GM18909 (cell line): ENCODE results near the gene KISS1R.

Experiments
- ATAC-seq: cut with Tn5 transposase; IDR thresholded peaks from one replicate; pipeline ENCODE4 v1.9.1; 2021; ENCODE audit warnings: mild to moderate bottlenecking; ENCODE audit not compliant: unreplicated experiment, poor library complexity

KISS1R gene

DNA sequence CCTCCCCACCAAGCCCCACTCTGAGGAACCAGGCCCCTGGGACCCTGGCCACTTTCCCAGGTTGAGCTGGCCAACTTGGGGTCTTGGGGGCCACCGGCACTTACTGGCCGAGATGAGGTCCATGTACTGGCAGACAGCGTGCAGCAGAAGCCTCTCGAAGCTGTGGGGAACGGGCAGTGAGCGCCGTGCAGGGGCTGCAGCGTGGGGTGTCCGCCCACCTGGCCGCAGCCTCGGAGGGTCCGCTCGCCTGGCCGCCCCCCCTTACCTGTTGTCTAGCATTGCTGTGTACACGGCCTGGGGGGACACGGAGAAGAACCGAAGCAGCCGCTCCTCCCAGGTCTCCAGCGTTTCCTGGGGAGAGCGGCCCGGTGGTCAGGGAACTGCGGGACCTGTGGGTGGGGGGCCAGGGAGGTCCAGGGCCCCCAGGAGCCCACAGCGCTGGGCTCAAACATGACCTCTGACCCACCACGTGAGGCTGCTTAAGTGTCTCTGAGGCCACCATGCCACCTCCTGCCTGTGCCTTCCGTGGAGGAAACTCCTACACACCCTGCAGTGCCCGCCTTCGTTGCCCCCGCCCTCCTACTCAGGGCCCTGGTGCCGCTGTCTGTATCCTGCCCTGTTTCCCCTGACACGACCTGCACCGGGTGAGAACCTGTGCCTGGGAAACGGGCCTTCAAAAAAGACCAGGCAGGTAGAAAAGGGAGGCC is 17.6 kb upstream of the KISS1R start:
- no peak for ATAC-seq

DNA sequence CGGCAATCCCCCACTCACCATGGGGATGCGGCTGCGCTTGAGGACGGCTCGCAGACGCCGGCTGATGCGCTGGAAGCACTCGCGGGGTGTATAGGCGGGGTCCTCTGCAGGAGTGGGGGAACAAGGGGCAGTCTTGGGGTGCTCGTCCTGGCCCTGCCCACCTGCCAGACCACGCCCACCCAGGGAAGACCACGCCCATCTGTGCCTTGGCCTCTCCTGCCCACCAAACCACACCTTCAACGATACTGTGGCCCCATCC is 17.2 kb upstream of the KISS1R start:
- no peak for ATAC-seq

DNA sequence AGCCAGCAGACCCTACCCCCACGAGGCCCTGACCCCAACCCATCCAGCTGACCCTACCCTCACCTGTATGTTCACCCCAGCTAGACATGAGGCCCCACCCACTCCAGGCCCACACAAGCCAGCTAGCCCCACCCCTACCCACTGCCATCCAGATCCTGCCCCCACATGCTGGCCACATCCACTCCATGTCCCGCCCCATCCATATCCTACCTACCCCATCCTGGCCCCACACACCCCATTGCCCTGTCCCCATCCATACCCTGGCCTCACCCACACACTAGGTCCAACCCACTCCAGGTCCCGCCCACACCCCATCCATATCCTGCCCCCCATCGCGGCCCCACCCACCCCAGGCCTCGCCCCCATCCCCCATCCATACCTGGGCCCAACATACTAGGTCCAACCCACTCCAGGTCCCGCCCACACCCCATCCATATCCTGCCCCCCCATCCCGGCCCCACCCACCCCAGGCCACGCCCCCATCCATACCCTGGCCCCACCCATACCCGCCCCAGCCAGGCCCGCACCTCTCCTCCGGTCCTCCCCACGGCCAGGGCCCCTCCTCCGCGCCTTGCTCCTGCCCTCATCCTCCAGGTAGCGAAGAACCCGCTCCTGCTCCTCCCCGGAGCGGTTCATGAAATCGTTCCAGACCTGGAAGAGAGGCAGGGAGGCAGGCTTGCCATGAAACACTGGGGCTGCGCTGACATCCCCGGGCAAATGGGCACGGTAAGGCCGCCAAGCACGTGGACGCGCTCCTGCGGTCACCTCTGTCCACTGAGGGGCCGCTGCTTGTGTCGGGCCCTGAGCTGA is 16.6 kb upstream of the KISS1R start:
- no peak for ATAC-seq

DNA sequence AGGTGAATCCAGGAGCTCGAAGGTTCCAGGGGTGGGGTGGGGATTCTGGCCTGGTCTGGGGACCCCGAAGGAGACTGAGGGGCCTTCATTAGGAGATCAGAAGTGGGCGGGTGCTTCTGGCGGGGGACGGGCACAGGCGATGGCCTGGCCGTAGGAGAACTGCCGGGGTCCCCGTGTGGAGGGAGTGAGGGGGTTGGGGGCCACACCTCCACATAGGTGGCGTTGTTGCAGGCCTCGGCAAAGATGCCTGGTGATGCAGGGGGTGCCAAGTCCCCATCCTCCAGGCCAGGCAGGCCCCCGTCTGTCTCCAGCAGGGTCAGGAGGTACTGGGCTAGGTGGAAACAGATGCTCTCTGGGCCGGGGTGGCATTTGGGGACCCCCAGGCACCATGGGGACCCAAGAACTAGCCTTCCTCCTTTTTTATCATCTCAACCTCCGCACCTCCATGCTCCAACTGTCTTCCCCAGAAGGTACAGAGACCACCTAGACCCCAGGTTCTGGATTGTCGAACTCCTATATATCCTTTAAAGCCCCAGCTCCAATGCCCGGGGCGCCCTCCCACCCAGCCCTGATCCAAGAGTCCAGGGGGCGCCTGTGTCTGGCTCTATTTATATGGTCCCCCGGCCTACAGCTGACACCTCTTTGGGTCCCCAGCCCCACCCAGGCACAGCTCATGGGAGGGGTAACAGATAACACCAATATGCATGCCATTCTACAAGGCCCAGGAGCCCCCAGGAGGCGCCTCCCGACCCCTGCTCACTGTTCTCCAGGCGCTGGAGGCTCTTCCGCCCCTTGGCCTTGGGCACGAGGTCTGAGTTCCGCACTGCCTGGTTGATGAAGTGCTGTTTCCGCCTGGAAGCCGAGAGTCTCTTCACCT is 15.7 kb upstream of the KISS1R start:
- ATAC-seq = no peak

DNA sequence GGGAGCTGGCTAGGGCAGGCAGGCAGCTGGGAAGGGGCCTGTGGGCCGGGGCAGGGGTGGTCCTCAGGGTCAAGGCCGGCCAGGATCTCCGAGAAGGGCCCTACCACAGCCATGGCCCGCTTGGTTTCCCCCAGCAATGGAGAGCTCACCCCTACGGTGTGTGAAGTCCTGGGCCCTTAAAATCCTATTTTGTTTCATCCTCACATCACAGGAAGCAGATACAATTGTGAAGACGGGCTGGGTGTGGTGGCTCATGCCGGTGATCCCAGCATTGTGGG is 15.1 kb upstream of the KISS1R start:
- no peak for ATAC-seq

DNA sequence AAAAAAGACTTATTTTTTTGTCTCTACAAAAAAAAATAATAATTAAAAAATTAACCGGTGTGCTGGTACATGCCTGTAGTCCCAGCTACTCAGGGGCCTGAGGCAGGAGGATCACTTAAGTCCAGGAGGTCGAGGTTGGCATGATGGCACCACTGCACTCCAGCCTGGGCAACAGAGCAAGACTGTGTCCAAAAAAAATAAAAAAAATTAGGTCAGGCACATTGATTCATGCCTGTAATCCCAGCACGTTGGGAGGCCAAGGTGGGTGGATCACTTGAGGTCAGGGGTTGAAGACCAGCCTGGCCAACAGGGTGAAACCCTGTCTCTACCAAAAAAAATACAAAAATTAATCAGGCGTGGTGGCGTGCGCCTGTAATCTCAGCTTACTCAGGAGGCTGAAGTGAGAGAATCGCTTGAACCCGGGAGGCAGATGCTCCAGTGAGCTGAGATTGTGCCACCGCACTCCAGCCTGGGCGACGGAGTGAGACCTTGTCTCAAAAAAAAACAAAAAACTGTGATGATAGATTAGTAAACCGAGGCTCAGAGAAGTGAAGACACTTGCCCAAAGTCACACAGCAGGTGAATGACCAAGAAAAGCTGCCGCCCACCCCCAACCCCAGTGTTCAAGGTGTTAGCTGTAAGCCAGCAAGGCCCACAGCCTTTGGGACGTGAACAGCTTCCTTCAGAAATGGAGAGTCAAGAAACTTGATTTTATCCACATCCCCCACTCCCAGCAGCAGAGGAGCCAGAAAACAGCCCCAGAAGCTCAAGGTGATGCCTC is 14.5 kb upstream of the KISS1R start:
- ATAC-seq = no peak

DNA sequence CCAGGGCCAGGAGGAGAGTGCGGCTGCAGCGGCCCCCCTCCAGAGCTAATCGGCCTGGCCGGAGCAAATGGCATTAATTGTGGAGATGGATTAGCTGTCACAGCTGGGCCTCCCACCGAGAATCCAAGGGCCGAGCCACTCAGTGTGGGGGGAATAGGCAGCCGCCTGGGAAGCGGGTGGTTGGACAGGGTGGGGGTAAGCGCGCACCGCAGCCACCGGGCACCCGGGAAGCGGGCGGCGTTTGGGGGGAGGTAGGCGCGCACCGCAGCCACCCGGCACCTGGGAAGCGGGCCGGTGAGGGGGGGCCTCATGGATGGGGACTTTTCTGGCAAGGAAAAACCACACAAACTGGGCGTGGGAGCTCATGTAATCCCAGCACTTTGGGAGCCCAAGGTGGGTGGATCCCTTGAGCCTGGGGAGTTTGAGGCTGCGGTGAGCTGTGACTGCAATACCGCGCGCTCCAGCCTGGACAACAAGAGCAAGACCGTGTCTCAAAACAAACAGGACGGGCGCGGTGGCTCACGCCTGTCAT is 13.8 kb upstream of the KISS1R start:
- no peak for ATAC-seq

DNA sequence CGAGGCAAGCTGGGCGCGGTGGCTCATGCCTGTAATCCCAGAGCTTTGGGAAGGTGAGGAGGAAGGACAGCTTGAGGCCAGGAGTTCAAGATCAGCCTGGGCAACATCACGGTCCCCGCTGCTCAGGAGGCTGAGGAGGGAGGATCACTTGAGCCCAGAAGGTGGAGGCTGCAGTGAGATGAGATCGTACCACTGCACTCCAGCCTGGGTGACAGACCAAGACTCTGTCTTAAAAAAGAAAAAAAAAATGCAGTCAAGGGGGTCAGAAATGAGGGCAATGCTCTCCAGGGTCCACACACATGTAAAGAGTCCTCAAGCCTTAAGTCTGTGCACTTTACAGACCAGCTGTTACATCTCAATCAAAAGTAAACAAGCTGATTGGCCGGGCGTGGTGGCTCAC is 12.6 kb upstream of the KISS1R start:
- no peak for ATAC-seq

DNA sequence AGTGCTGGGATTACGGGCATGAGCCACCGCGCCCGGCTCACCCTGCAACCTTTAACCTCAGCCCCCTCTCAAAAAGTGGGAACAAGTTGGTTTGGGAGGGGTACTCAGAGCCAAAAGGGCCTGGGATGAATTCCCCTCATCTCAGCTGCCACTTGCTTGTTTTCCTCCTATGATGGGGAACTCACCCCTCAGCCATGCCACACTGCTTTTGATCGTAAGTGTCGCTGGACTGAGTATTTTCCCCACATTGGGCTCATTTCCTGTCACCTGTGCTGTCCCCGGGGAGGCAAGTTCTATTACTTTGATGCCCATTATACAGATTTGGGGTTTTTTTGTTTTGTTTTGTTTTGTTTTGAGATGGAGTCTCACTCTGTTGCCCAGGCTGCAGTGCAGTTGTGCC is 10.7 kb upstream of the KISS1R start:
- ATAC-seq = no peak

DNA sequence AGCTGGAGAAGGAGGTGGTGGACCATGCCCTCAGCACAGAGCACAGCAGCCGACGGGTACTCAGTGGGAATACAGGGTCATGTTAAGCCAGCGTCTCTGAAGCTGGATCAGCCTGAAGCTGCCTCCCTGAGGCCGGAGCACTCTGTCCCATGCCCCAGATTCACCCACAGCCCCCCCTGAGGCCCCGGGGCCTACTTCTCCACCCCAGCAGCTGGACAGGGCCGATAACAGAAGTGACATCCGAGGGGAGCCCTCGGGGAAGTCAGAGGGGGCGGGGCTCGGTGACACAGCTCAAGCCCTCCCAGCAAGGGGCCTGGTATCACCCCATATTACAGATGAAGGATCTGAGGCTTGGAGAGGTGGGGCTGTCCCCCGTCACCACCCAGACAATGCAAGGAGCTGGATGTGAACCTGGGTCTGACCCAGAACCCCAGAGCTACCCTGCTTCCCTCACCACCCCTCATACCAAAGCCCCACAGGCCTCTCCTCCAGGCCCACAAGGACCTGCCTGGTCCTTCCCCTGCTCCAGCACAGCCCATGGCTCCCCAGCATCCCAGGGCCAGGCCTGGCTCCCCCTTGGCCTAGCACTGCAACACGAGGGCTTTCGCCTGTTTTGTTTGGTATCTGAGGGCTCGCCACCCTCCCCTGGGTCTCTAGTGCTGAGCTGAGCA is 9.8 kb upstream of the KISS1R start:
- no peak for ATAC-seq

DNA sequence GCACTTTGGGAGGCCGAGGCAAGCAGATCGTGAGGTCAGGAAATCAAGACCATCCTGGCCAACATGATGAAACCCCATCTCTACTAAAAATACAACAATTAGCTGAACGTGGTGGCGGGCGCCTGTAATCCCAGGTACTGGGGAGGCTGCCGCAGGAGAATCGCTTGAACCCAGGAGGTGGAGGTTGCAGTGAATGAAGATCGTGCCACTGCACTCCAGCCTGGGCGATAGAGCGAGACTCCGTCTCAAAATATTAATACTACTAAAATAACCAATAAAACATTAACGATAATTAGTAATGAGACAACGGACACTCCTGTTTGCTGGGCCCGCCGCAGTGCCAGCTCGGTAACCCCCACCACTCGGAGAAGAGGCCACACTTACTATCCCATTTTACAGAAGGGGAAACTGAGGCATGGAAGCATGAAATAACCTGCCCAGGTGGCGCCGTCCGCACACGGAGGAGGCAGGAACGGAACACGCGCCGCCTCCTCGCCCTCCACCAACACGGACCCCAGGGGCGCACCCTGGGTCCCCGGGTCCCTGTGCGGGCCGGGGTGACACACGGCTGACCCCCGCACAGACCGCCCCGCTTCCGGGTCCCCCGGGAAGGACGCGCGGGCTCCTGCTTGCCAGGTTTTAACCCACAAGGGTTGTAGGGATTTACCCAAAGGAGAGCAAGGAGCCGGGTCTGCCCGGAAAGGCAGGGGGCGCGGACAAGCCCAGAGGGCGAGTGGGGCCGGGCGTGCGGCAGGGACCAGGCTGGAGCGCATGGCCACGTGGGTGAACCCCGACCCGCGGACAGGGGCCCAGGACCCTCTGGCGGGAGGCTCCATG is 5.7 kb upstream of the KISS1R start:
- ATAC-seq = no peak

DNA sequence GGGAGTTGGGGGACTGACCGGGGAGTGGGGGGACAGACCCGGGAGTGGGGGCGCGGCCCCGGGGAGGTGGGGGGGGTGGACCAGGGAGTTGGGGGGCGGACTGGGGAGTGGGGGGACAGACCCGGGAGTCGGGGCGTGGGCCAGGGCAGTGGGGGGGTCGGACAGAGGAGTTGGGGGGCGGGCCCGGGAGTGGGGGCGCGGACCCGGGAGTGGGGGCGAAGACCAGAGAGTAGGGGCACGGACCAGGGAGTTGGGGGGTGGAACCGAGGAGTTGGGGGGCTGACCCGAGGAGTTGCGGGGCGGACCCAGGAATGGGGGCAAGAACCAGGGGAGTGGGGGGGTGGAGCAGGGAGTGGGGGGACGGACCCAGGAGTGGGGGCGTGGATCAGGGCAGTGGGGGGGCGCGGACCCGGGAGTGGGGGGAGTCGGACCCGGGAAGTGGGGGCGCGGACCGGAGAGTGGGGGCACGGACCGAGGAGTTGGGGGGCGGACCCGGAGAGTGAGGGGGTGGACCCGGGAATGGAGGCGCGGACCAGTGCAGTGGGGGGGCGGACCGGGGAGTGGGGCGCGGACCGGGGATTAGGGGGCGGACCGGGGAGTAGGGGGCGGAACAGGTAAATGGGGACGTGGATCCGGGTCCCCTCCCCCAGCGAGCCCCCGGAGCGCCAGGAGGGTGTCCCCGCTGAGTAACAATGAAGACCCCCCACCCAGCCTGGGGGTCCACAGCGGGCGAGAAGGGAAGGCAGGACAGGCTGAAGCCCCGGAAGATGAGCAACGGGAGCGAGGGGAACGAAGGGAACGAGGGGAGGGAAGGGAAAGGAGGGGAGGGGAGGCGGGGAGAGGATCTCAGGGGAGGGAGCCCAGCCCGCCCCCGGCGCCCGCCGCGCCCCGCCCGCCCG is 4.7 kb upstream of the KISS1R start:
- no peak for ATAC-seq

DNA sequence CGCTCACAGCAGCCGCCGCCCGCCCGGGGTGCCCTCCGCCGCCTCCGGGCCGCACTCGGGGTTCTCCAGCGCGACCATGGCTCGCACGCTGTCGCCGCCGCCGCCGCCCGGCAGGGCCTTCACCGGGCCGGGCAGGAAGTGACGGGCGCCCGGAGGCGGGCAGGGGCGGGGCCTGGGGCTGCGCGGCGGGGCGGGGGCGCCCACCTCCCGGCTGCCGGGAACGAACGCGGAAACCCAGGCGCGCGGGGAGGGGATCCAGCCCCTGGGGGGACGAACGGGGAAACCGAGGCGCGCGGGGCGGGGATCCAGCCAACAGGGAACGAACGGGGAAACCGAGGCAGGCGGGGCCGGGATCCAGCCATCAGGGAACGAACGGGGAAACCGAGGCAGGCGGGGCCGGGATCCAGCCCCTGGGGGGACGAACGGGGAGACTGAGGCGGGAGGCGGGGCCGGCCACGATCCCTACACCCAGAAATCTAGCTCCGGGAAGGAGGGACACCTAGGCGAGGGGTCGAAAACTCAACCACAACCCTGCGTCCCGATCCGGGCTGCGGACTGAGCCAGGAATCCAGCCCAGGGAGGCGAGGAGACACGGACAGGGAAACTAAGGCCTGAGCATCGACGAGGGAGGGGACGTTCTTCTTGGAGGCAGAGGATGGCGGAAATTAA is 3.9 kb upstream of the KISS1R start, which contains the start of gene R3HDM4:
Gene R3HDM4, minus strand, starts transcription at position 140 of the 669 bp plus-strand sequence. Its CDS starts 62 bp downstream, at position 78.
- no peak for ATAC-seq

DNA sequence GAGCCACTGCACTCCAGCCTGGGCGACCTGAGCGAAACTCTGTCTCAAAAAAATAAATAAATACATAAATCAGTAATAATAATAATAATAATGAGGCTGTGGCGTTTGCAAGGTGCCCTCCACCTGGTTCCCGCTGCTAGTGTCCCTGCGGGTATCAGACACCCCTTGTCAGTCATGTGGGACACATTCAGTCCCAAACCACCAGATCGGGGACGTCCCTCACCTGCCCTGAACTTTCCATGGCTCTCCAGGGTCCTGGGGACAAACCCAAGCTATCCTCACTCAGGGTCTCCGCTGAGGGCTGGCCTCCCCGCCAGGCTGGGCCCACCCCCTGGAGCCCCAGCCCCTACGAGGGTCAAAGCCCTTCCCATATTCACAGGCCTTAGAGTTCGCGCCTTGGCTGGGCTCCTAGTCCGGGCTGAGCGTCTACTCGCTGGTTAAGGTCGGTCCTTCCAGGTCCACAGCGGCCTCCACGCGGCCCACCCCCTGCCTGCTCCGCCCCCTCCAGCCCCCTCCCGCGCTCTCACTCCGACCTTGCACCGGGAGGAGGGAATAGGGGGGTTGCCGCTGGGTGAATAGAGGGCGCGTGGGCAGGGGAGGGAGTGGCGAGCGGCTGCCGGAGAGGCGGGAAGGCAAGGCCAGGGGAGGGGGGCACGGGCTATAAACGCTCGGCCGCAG is 349 bp upstream of the KISS1R start:
- ATAC-seq = no peak

DNA sequence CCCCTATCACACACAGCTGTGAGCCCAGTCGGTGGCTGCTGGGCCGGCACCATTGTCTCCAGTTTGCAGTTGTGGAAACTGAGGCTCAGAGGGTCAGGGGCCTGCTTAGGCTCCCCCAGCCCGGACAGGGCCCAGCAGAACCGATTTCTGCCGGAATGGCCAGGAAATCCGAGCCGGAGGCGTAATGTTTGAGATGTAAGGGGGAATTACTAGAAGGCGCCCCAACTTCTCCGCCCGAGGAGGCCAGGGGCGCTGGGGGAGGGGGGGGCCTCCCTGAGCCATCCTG is 962 bp downstream of the KISS1R start:
- ATAC-seq = no peak

DNA sequence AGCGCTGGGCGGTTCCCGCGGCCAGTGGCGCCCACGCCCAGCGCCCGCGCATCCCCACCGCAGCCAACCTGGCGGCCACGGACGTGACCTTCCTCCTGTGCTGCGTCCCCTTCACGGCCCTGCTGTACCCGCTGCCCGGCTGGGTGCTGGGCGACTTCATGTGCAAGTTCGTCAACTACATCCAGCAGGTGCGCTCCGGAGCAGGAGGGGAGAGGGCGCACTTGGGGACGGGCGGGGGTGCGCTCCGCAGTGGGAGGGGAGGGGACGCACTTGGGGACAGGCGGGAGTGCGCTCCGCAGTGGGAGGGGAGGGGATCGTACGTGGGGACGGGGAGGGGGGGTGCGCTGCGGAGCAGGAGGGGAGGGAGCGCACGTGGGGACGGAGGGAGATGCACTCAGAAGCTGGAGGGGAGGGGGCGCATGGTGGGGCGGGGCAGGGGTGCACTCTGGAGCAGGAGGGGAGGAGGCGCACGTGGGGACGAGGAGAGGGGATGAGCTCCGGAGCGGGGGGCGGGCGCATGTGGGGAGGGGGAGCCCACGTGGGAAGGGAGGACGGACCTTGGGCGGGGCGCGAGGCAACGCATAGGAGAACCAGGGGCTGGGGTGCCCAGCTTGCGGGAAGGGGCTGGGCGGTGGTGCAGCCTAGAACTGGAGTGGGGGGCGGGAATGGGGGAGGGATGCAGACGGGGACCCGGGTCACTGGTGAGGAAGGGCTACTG is 1.5 kb downstream of the KISS1R start:
- ATAC-seq = no peak
